ENCODE measurements around the gene FLNA.
A peak's percentile ranks its signal among the peaks of the same experiment; 100 is the strongest.

FLNA gene, protein sequence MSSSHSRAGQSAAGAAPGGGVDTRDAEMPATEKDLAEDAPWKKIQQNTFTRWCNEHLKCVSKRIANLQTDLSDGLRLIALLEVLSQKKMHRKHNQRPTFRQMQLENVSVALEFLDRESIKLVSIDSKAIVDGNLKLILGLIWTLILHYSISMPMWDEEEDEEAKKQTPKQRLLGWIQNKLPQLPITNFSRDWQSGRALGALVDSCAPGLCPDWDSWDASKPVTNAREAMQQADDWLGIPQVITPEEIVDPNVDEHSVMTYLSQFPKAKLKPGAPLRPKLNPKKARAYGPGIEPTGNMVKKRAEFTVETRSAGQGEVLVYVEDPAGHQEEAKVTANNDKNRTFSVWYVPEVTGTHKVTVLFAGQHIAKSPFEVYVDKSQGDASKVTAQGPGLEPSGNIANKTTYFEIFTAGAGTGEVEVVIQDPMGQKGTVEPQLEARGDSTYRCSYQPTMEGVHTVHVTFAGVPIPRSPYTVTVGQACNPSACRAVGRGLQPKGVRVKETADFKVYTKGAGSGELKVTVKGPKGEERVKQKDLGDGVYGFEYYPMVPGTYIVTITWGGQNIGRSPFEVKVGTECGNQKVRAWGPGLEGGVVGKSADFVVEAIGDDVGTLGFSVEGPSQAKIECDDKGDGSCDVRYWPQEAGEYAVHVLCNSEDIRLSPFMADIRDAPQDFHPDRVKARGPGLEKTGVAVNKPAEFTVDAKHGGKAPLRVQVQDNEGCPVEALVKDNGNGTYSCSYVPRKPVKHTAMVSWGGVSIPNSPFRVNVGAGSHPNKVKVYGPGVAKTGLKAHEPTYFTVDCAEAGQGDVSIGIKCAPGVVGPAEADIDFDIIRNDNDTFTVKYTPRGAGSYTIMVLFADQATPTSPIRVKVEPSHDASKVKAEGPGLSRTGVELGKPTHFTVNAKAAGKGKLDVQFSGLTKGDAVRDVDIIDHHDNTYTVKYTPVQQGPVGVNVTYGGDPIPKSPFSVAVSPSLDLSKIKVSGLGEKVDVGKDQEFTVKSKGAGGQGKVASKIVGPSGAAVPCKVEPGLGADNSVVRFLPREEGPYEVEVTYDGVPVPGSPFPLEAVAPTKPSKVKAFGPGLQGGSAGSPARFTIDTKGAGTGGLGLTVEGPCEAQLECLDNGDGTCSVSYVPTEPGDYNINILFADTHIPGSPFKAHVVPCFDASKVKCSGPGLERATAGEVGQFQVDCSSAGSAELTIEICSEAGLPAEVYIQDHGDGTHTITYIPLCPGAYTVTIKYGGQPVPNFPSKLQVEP (N-terminal part only)

GRCh38 chrX:154374313-154375155 is at the start of gene FLNA:
Gene FLNA, minus strand, starts transcription at chrX:154374634. Its CDS starts 3,389 bp downstream, at chrX:154371245.
- intact Hi-C loops (cut with DNase I) = no loop called here
- DNase-seq = peak in 2 of 10 donors; percentile 43 to 88

DNA sequence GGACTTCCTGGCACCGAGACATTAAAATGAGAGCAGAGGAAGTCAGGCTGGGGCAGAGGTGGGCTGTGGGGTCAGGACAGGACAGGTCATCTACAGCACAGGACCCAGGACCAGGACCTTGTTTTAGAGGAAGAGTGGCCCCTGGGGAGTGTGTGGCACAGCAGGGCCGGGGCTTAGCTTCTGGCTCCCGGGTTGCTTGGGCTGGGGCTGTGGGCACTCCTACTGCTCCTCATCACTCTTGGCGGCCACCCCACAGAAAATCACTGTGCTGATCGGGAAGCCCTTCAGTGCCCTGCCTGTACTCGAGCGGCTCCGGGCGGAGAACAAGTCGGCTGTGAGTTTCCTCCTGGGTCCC is 45.9 kb upstream of the FLNA start:
- DNase-seq = no peak

GRCh38 chrX:154419688-154420401 is 45.4 kb upstream of the FLNA start:
- intact Hi-C loops (cut with DNase I) = no loop called here
- DNase-seq = no peak

More for the DNA sequence above, 45.9 kb upstream of the FLNA start:
- intact Hi-C loops (cut with DNase I) = no loop called here

DNA sequence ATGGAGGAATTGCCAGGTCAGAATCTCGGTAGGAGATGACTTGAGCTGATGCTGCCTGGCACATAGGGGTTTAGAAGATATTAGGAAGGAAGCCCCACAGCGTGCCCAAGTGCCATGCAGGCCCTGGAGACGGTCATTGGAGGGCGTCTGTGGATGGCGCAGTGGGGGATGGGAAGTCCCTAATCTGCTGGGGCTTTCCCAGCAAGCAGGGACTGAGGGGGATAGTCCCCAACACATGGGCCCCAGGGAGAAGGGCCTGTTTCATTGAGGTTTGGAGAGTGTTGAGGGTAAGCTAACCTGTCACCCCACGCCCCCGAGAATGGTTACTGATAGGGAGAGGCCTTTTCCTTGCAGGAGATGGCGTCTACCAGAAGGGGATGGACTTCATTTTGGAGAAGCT is 44.8 kb upstream of the FLNA start:
- no peak for DNase-seq
- intact Hi-C loops (cut with DNase I) = no loop called here

- intact Hi-C loops (cut with DNase I) = no loop called here
- no peak for DNase-seq
Observed at GRCh38 chrX:154417157-154417556, 42.7 kb upstream of the FLNA start.

- no peak for DNase-seq
- intact Hi-C loops (cut with DNase I) = no loop called here
Observed at GRCh38 chrX:154413142-154413541, 38.7 kb upstream of the FLNA start.

GRCh38 chrX:154412468-154412867 is 38.0 kb upstream of the FLNA start:
- no peak for DNase-seq
- intact Hi-C loops (cut with DNase I) = no loop called here

GRCh38 chrX:154411981-154412340 is 37.5 kb upstream of the FLNA start:
- intact Hi-C loops (cut with DNase I) = no loop called here
- peak in 9 of 10 donors; percentile 25 to 94 (median 60) for DNase-seq

DNA sequence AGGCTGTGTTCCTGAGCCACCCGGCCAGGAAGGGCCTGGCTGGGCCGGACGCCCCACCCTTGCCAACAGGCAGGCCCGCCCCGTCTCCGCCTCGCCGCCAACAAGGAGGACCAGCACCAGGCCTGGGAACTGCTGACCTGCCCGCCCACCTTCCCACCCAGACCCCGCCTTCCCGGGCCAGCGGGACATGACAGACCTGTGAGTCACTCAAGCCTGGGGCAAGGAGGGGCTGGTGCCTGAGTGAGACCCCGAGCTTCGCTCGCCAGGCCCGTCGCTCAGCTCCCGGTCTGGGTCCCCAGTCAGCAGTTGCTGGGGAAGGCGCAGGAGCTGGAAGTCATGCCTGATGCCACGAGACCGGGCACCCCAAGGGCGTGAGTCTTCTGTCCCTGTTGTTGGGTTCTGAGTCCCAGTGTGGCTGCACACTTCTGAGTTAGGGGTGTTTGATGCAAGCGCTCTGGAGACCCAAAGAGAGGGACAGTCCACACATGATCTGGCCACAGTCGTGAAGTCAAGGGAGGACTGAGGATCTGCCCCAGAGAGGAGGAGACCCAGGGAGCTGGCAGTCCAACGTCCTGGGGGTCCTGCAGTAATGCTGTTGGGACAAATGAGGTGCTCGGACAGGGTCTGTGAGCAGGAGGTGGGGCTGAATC is 34.9 kb upstream of the FLNA start, which contains the start of gene DNASE1L1:
Gene DNASE1L1, minus strand, starts transcription at position 33 of the 650 bp plus-strand sequence. CDS start 3,686 bp downstream, outside the sequence.
- peak in 3 of 10 donors; percentile 24 to 91 (median 37) for DNase-seq

GRCh38 chrX:154408659-154409221 is 34.3 kb upstream of the FLNA start:
- intact Hi-C loops (cut with DNase I) = no loop called here
- no peak for DNase-seq

More for the DNA sequence above, 34.9 kb upstream of the FLNA start, which contains the start of gene DNASE1L1:
- intact Hi-C loops (cut with DNase I) = no loop called here

GRCh38 chrX:154404625-154405192 is 30.3 kb upstream of the FLNA start:
- no peak for DNase-seq
- intact Hi-C loops (cut with DNase I) = no loop called here

- DNase-seq = no peak
- intact Hi-C loops (cut with DNase I) = no loop called here
Observed at GRCh38 chrX:154403858-154404257, 29.4 kb upstream of the FLNA start.

DNA sequence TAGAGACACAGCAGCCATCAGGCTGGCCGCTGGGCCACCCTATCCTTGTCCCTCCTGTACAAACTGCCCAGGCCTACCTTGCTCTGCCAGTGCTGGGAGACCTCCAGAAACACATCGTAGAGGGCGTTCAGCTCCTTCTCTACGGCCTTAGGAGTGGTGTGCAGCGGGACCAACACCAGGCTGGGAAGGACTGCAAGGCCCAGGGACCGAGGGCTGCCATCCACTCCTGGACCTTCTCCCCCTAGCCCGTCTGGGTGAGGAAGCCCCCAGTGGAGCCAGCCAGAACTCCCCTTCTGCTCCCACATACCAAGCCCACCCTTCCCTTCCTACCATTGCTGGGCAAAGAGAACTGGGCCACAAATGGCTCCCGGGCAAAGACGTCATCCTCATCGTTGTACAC is 28.8 kb upstream of the FLNA start:
- DNase-seq = no peak
- intact Hi-C loops (cut with DNase I) = no loop called here

DNA sequence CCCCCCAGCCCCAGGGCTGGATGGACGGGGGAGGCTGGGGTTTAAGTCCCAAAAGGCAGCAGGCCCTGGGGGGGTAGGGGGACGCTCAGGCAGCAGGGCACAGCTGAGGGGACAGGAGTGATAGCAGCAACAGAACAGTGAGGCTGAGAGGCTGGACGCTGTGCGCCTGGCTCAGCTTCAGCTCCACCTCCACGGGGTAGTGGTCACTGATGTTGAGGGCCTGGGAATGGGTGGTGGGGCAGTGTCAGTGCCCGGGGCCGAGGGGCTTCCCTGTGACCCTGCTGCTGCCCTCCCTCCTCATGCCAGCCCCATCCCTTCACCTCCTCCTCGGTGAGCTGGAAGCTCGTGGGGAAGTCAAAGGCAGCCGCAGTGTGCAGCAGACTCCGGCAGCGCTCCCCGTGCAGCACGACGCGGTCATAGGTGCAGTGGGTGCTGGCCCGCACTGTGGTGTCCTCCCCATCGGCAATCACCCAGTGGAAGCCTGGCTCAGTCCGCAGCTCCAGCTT is 28.2 kb upstream of the FLNA start:
- no peak for DNase-seq
- intact Hi-C loops (cut with DNase I) = no loop called here

- intact Hi-C loops (cut with DNase I) = no loop called here
- no peak for DNase-seq
Observed at GRCh38 chrX:154401918-154402621, 27.6 kb upstream of the FLNA start.

- intact Hi-C loops (cut with DNase I) = no loop called here
- DNase-seq = no peak
Observed at GRCh38 chrX:154401045-154401799, 26.8 kb upstream of the FLNA start.

Data from posterior cingulate gyrus (tissue), 11 donors.